GM12865 (cell line): ENCODE measurements around the gene ARHGAP30.

Experiments used
- DNase-seq: peaks from one replicate; pipeline ENCODE4 v3.0.0; 2010; ENCODE audit warnings: low read depth
- H3K4me3 ChIP-seq: 2 replicates; pipeline ENCODE4 v1.5.1; 2011; ENCODE audit warnings: mild to moderate bottlenecking, low read depth, low read length, control low read depth
- TF ChIP-seq, protein P1 (sequence below): IDR thresholded peaks from 2 replicates; pipeline ENCODE4 v1.5.1; 2011; ENCODE audit warnings: low read length, control low read depth, low read depth, inconsistent platforms; ENCODE audit not compliant: insufficient read depth; ENCODE audit errors: missing control alignments

The ARHGAP30 gene

DNA sequence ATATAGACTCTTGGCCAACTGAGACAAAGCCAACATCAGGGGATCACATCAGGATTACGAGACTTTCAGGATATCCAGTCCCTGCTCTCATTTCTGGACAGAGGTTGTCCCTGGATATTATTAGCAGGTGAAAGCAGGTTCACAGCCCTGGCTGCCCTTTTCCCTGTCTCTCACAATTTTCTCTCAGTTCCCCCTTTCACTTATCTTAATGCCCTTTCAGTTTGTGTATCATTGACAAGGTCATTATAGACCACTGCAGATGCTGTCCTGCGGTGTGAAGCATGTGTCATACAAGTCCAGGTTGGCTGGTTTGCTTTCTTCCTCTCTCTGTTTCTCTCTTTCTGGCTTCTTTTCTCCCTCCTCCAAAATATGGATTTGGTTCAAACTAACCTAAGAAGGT, 26.3 kb upstream of the ARHGAP30 start:
- no peak overlapping the region for H3K4me3 ChIP-seq
- DNase-seq = peak; percentile 82
- TF ChIP-seq, protein P1, sequence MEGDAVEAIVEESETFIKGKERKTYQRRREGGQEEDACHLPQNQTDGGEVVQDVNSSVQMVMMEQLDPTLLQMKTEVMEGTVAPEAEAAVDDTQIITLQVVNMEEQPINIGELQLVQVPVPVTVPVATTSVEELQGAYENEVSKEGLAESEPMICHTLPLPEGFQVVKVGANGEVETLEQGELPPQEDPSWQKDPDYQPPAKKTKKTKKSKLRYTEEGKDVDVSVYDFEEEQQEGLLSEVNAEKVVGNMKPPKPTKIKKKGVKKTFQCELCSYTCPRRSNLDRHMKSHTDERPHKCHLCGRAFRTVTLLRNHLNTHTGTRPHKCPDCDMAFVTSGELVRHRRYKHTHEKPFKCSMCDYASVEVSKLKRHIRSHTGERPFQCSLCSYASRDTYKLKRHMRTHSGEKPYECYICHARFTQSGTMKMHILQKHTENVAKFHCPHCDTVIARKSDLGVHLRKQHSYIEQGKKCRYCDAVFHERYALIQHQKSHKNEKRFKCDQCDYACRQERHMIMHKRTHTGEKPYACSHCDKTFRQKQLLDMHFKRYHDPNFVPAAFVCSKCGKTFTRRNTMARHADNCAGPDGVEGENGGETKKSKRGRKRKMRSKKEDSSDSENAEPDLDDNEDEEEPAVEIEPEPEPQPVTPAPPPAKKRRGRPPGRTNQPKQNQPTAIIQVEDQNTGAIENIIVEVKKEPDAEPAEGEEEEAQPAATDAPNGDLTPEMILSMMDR = no peak

DNA sequence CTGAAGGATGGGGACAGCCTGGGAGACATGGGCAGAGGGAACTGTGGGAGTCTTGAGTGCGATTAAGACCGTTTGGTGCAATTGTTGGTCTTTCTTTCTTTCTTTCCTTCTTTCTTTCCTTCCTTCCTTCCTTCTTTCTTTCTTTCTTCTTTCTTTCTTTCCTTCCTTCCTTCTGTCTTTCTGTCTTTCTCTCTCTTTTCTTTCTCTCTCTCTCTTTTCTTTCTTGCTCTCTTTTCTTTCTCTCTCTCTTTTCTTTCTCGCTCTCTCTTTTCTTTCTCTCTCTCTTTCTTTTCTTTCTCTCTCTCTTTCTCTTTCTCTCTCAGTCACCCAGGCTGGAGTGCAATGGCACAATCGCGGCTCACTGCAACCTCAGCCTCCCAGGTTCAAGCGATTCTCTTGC, 25.5 kb upstream of the ARHGAP30 start:
- no peak for DNase-seq
- TF ChIP-seq, protein P1 = no peak
- no peak overlapping the region for H3K4me3 ChIP-seq

DNA sequence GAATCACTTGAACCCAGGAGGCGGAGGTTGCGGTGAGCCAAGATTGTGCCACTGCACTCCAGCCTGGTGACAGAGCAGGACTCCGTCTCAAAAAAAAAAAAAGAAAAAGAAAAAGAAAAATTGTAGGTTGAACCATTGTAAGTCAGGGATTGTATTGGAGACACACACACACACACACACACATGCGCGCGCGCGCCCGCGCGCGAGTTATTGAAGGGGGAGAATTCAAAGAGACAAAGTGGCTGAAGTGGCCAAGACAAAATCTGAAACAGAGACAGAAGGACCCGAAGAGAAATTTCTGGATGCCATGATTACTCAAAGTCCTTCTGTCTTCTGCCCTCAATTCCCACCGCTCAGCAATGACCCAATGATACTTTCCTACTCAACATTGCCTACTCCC, 24.8 kb upstream of the ARHGAP30 start:
- no peak overlapping the region for H3K4me3 ChIP-seq
- no peak for DNase-seq
- TF ChIP-seq, protein P1 = no peak

DNA sequence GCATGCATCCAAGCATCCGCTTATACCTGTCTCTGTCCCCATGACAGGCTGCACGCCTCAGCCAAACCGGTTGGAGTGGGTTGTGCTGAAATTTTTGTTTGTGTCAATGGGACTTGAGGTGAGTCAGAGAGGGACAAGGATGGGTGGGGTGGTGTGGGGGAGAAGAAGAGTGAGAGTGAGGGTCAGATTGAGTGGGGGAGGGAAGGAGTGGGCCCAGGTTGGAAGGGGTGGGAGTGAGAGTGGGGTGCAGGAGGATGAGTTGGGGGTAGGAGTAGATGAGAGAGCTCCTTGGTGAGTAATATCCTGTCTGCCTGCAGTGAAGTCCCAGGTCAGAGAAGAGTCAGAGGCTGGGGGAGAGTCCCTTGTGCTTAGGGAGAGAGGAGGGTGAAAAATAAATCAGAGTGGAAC, 22.9 kb upstream of the ARHGAP30 start:
- no peak overlapping the region for H3K4me3 ChIP-seq
- TF ChIP-seq, protein P1 = no peak
- peak; percentile 32 for DNase-seq

DNA sequence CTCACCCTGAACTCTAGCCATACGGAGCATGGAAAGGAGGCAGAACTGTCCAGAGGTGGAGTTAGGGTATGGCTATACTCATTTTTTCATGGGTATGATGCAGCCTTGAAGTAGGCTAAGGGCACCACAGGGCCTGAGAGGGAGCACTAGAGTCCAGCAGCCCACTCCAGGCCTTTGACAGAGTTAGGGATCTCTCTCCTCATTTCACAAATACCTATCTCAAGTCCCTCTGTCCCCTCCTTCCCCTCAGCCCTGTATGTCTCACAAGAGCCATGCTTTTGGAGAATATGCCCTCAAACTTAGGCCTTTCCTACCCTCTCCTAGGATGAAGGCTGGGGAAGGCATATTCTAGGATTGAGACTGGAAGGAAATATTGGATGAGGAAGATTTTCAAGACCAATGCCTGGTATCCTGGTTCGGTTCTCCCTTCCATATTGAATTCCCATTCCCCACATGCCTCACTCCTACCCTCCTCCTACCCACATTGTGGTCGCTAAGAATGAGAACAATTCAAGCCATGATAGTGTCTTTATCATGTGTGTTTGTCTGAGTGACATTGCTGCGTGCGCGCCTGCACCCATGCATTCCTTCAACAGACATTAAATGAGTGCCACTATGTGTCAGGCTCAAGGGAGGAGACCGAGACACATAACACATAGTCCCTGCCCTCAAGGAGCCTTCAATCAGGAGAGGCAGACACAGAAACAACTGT, 22.3 kb upstream of the ARHGAP30 start:
- no peak overlapping the region for H3K4me3 ChIP-seq
- DNase-seq = no peak
- TF ChIP-seq, protein P1 = no peak

DNA sequence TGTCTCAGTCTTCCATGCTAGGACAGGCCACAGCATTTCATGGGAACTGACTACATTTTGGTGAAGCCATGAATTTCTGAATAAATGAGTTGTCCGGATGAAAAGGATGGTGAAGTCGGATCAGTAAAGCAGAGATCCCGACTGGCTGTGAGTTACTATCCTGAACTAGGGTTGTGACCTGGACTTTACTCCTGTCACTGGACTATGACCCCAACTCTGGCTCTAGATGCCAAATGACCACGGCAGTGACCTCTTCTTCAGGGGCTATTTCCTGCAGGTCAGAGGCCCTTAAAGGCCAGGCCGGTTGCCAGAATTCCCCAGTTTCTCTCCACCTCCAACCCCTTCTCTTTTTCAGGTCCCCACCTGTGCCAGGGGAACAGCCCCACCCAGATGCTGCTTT, 21.4 kb upstream of the ARHGAP30 start:
- no peak overlapping the region for H3K4me3 ChIP-seq
- TF ChIP-seq, protein P1 = no peak
- DNase-seq = no peak

DNA sequence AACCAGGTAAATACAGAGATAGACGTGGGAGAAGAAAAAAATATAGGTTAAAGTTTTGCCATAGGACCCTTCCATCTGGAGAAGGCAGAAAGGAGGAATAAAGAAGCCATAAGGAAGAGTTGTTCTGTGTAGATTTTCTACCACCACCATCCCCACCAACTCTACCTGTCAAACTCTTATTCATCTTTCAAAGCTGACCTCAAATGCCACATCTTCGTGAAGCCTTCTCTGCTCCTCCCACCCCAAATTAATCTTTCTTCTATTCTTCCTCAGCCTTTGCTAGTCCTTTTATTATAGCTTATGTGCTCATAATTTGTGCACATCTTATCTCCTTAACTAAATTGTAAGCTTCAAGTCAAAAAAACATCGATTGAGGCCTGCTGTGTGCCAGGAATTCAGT, 20.9 kb upstream of the ARHGAP30 start:
- H3K4me3 ChIP-seq = no peak overlapping the region
- DNase-seq = no peak
- TF ChIP-seq, protein P1 = no peak
